Effector memory CD8-positive, alpha-beta T cell (primary cell): ENCODE data around the gene COA5.

ENCODE experiments used
- ATAC-seq: fragments of 150-1000 bp; cut with Tn5 transposase; replicated peaks from 2 replicates; pipeline ENCODE4 v1.10.0; 2021; ENCODE audit warnings: mild to moderate bottlenecking, moderate library complexity
- DNase-seq, 3 experiments: peaks; one replicate each; pipeline ENCODE4 v3.0.0; 2021
- H3K27ac Mint-ChIP-seq, 2 donors: one replicate each; pipeline ENCODE4 v1.8.0; 2022; ENCODE audit warnings: mild to moderate bottlenecking in 2 of 2, mixed read lengths in 2 of 2, moderate library complexity in 2 of 2
- H3K27me3 Mint-ChIP-seq, 2 donors: one replicate each; pipeline ENCODE4 v1.8.0; 2022; ENCODE audit warnings: mixed read lengths in 2 of 2
- H3K36me3 Mint-ChIP-seq: one replicate; pipeline ENCODE4 v1.8.0; 2022; ENCODE audit warnings: mild to moderate bottlenecking, moderate library complexity, mixed read lengths; ENCODE audit not compliant: insufficient read depth
- H3K4me1 Mint-ChIP-seq, 2 donors: one replicate each; pipeline ENCODE4 v1.8.0; 2022; ENCODE audit warnings: low read depth in 2 of 2, mixed read lengths in 2 of 2
- H3K4me3 Mint-ChIP-seq, 2 donors: one replicate each; pipeline ENCODE4 v1.8.0; 2022; ENCODE audit warnings: mild to moderate bottlenecking in 2 of 2, mixed read lengths in 2 of 2, moderate library complexity in 2 of 2
- H3K9me3 Mint-ChIP-seq, 2 donors: one replicate each; pipeline ENCODE4 v1.8.0; 2022; ENCODE audit warnings: mixed read lengths in 2 of 2

The COA5 gene

DNA sequence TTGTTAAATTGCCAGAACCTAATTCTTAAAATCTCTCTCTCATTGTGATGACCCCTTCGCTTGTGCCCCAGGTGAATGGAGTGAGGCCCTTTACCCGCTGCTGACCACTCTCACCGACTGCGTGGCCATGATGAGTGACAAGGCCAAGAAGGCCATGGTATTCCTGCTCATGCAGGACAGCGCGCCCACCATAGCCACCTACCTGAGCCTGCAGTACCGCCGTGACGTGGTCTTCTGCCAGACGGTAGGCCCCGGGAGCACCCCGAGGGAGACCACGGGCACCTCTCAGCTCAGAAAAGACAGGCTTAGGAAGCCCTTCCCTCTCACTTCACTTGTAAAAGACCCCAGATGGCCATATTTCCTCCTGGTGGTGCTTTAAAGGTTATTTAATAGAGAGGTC is 44.9 kb downstream of the COA5 start:
- peaks cover 17 to 26% of the 10 kb centered on the region in 2 donors for H3K4me1 Mint-ChIP-seq
- H3K27me3 Mint-ChIP-seq = no peaks in the 10 kb centered on the region
- DNase-seq = no peak
- H3K9me3 Mint-ChIP-seq = no peaks in the 10 kb centered on the region
- peaks cover 77% of the 10 kb centered on the region for H3K36me3 Mint-ChIP-seq
- no peak overlapping the region for H3K4me3 Mint-ChIP-seq
- ATAC-seq = no peak
- peak overlapping the region; percentile 19 to 38 for H3K27ac Mint-ChIP-seq

DNA sequence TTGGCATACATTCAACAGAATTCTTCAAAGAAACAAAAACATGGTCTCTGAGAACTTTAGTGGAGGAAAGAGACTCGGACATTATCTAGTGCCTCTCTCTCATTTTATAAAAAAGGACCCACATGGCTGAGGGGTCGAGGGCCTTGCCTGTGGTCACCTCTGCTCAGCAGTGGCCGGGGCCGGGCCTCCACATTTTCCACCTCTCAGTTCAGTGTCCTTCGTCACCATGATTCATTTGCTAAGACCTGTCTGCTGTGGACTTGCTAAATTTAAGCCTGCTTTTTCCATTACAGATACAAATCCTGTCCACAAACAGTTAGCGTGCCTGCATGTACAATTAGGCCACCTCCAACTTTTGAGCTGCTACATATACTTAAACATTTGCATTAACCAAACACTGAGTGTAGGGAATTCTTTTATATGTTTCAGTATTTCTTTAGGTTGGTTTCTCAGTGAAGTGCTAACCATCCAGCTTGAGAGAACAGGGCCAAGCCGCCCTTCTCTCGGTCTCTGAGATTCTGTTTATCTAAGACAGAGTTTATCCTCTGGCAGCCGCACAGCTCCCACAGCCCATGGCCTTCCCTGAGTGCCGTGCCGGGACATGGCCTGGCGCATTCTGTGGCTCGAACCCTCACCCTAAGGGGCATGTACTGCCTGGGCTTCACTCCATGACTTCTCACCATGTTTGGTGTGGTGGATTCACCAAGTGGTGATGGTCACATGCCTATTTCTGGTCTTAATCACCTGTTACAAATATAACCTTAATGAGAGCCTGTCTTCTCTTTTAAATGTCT is 46.2 kb downstream of the COA5 start:
- Mint-ChIP-seq H3K27ac (peak overlapping the region; percentile 59 to 73), H3K9me3 (no peaks in the 10 kb centered on the region)

DNA sequence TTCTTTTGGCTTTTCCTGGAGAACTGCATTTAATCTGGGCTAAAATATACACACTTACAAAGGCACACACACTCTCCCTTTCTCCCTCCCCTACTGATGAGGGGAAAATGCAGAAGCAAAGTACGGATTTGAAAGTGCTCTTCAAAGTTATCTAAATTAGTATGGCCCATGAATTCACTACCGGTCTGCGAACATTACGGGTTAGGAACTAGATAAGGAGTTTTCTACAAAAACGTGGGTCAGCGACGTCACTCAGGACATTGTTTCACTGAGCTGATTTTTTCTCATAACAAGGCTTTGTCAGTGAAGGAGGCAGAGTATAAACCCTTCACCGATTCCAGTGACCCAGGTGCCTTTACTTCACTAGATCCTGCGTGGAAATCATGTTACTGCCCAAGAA is 47.3 kb downstream of the COA5 start:
- H3K27me3 Mint-ChIP-seq = no peaks in the 10 kb centered on the region
- no peak for DNase-seq
- peak overlapping the region in 1 of 2 donors; percentile 90 for H3K27ac Mint-ChIP-seq
- no peaks in the 10 kb centered on the region for H3K9me3 Mint-ChIP-seq
- H3K4me1 Mint-ChIP-seq = peaks cover 20 to 26% of the 10 kb centered on the region in 2 donors
- H3K4me3 Mint-ChIP-seq = no peak overlapping the region
- ATAC-seq = no peak
- H3K36me3 Mint-ChIP-seq = peaks cover 55% of the 10 kb centered on the region

More for the DNA sequence above, 46.2 kb downstream of the COA5 start:
- Mint-ChIP-seq H3K4me3 (no peak overlapping the region), H3K36me3 (peaks cover 65% of the 10 kb centered on the region), H3K27me3 (no peaks in the 10 kb centered on the region), H3K4me1 (peaks cover 18 to 30% of the 10 kb centered on the region in 2 donors)
- DNase-seq = no peak
- ATAC-seq = no peak

- DNase-seq (no peak), ATAC-seq (no peak)
- Mint-ChIP-seq H3K27me3 (no peaks in the 10 kb centered on the region), H3K9me3 (no peaks in the 10 kb centered on the region), H3K4me3 (no peak overlapping the region), H3K36me3 (peaks cover 59% of the 10 kb centered on the region), H3K4me1 (peaks cover 27 to 31% of the 10 kb centered on the region in 2 donors), H3K27ac (peak overlapping the region; percentile 79 to 90)
Measured at GRCh38 chr2:98560256-98560771, 48.0 kb downstream of the COA5 start.

DNA sequence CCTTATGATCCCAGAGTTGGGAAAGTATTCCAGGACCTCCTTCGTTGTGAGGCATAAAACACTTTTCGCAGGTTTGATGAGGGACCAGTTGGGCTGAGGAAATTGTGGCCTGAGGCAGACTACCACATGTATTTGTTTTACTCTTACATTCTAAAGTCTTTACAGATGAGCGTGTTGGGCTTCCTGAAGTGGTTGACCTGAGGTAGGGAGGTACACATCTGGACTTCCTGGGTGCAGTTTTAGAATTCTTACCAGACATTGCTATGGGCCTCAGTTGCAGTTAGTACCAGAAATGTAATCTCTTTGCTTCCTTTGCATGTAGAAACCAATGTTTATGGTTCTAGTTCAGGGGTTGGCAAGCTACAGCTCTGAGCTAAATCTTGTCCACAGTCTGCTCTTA is 48.7 kb downstream of the COA5 start:
- H3K36me3 Mint-ChIP-seq = peaks cover 62% of the 10 kb centered on the region
- no peaks in the 10 kb centered on the region for H3K9me3 Mint-ChIP-seq
- H3K4me3 Mint-ChIP-seq = peak overlapping the region; percentile 49 to 52
- H3K27me3 Mint-ChIP-seq = no peaks in the 10 kb centered on the region
- ATAC-seq (no peak), DNase-seq (no peak)
- H3K27ac Mint-ChIP-seq = peak overlapping the region; percentile 87 to 90
- peaks cover 34 to 35% of the 10 kb centered on the region in 2 donors for H3K4me1 Mint-ChIP-seq

DNA sequence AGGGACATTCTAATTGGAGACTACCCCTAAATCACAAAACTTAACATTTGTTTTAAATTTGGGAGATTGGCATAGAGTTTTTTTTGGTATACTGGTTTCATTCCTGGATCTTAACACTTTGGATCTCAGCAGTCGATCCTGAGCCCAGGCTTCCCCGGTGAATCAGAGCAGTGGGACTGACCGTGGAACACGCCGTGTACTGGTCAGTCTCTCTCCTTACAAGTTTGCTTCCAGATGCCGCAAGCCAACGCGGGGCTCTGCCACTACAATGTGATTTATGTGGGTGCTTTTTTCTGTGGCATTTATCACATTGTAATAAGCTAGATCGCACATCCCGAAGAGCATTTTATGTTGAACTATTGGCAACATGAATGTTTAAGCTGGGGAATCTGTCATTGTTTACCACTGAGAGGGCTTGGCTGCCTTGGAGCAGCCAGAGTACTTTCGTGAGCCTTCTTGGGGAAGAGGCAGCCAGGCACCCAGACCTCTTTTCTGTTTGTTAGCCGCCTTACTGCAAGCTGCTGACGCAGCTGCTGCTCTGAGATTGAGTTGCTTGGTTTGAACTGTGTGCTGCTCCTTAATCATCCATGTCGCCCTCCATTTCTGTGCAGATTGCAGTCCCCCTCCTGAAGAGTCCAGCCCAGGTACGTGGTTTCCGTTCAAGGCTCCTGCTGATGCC is 49.3 kb downstream of the COA5 start:
- ATAC-seq = no peak
- no peaks in the 10 kb centered on the region for H3K9me3 Mint-ChIP-seq
- no peaks in the 10 kb centered on the region for H3K27me3 Mint-ChIP-seq
- H3K36me3 Mint-ChIP-seq = peaks cover 67% of the 10 kb centered on the region
- H3K4me1 Mint-ChIP-seq = peaks cover 35% of the 10 kb centered on the region in 2 donors
- H3K4me3 Mint-ChIP-seq = peak overlapping the region; percentile 49 to 52
- no peak for DNase-seq
- peak overlapping the region; percentile 87 to 90 for H3K27ac Mint-ChIP-seq

DNA sequence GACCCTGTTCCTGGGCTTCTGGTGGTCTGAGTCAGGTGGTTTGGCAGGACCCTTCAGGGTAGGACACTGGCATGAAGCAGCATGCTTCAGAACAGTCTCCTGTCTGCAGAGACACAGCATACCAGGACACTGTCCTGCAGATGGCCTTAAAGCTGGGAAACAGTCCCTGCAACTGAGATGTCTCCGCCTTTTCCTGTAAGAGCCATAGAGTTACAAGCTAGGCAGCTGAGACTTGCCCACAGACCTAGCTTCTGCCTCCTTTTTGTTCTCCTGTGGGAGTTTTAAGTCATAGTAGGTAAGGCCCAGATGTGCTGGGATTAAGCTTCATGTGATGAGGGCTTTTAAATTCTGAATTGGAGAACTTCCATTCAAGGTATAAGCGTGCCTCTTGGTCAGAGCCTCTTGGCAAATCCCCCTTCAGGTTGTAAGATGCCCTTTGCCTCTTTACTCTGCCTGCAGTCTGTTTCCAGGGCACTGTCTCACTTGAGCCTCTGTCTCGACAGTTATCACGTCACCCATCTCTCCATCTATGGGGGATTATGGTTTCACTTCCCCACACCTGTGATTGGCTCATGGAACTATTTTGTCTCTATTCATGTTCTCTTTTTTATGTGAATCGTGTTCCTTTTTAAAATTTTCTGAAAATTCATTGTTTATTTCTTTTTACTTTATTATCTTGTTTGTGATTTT is 51.8 kb downstream of the COA5 start:
- no peak overlapping the region for H3K4me3 Mint-ChIP-seq
- no peaks in the 10 kb centered on the region for H3K9me3 Mint-ChIP-seq
- no peaks in the 10 kb centered on the region for H3K27me3 Mint-ChIP-seq
- H3K4me1 Mint-ChIP-seq = peaks cover 35% of the 10 kb centered on the region in 2 donors
- peaks cover 67% of the 10 kb centered on the region for H3K36me3 Mint-ChIP-seq
- ATAC-seq = peak; percentile 61
- no peak for DNase-seq
- H3K27ac Mint-ChIP-seq = peak overlapping the region; percentile 23 to 81

GRCh38 chr2:98555696-98556095 is 52.6 kb downstream of the COA5 start:
- H3K27ac Mint-ChIP-seq = peak overlapping the region; percentile 74 to 81
- H3K36me3 Mint-ChIP-seq = peaks cover 66% of the 10 kb centered on the region
- no peak overlapping the region for H3K4me3 Mint-ChIP-seq
- H3K9me3 Mint-ChIP-seq = no peaks in the 10 kb centered on the region
- ATAC-seq (no peak), DNase-seq (no peak)
- peaks cover 42 to 43% of the 10 kb centered on the region in 2 donors for H3K4me1 Mint-ChIP-seq
- H3K27me3 Mint-ChIP-seq = no peaks in the 10 kb centered on the region

GRCh38 chr2:98554116-98554861 is 54.0 kb downstream of the COA5 start:
- Mint-ChIP-seq H3K4me1 (peaks cover 40 to 46% of the 10 kb centered on the region in 2 donors), H3K36me3 (peaks cover 58% of the 10 kb centered on the region), H3K27me3 (no peaks in the 10 kb centered on the region), H3K9me3 (no peaks in the 10 kb centered on the region), H3K27ac (peak overlapping the region; percentile 74 to 81), H3K4me3 (no peak overlapping the region)
- ATAC-seq (no peak), DNase-seq (no peak)

DNA sequence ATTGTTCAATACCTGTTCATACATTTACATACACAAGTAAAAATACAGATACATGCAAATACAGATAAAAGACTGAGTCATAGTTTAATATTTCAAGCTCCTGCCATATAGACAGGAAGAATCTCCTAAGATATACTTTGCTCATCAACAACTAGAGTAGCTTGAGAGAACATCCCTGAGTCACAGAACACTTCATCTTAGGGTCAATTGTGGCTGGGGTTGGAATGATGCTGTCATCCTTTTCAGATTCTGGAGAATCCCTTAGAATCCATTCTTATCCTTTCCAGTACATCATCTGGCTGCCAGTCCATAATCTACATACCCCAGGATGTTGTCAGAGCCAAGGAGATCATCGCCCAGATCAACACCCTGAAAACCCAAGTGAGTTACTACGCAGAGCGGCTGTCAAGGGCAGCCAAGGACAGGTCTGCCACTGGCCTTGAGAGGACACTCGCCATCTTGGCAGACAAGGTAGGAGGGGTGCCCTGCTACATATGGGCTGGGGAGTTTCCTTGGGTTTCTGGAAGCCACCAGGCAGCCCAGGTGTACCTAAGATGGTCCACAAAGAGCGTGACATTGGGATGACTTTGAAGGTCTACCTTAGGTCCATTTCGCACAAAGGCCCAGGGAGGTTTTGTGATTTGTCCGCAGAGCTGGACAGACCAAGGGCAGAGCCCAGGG is 55.7 kb downstream of the COA5 start:
- ATAC-seq (no peak), DNase-seq (no peak)
- Mint-ChIP-seq H3K27me3 (no peaks in the 10 kb centered on the region), H3K4me1 (peaks cover 38 to 40% of the 10 kb centered on the region in 2 donors), H3K4me3 (no peak overlapping the region), H3K27ac (peak overlapping the region in 1 of 2 donors; percentile 53), H3K9me3 (no peaks in the 10 kb centered on the region), H3K36me3 (peaks cover 48% of the 10 kb centered on the region)

GRCh38 chr2:98551316-98551715 is 57.0 kb downstream of the COA5 start:
- peaks cover 47 to 49% of the 10 kb centered on the region in 2 donors for H3K4me1 Mint-ChIP-seq
- no peaks in the 10 kb centered on the region for H3K27me3 Mint-ChIP-seq
- H3K4me3 Mint-ChIP-seq = peak overlapping the region in 1 of 2 donors; percentile 13
- H3K9me3 Mint-ChIP-seq = no peaks in the 10 kb centered on the region
- DNase-seq (peak in 2 of 3 experiments; percentile 7 to 21), ATAC-seq (peak; percentile 85)
- peaks cover 58% of the 10 kb centered on the region for H3K36me3 Mint-ChIP-seq
- H3K27ac Mint-ChIP-seq = peak overlapping the region; percentile 83 to 87

DNA sequence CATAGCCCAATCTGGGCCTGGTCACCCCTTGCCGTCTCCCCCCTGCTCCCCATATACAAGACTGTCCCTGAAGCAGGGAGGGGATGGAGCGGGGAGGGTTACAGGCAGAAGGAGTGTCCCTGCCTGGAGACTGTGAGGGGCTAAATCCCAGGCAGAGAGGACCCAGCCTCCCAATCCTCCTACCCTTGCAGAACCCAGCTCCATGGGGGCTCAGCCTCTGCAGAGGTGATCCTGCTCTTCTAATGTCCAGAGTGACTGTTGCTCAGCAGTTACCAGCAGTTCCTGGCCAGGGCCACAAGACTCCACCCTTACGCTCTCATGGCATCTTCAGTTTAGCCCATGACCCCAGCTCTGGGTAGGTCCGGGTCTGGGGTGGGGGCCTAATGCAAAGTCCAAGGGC is 58.1 kb downstream of the COA5 start:
- Mint-ChIP-seq H3K36me3 (peaks cover 59% of the 10 kb centered on the region), H3K27ac (peak overlapping the region; percentile 83 to 87), H3K9me3 (no peaks in the 10 kb centered on the region), H3K27me3 (no peaks in the 10 kb centered on the region), H3K4me3 (peak overlapping the region; percentile 7 to 13), H3K4me1 (peaks cover 37 to 43% of the 10 kb centered on the region in 2 donors)
- ATAC-seq (no peak), DNase-seq (no peak)
